Measurements from ENCODE around the gene LRRC57.

- no peak for TF ChIP-seq POLR2A (IDR thresholded peaks at IDR 0.05; ENCODE audit: extremely low read depth, insufficient read length)
- TF ChIP-seq, protein P1, sequence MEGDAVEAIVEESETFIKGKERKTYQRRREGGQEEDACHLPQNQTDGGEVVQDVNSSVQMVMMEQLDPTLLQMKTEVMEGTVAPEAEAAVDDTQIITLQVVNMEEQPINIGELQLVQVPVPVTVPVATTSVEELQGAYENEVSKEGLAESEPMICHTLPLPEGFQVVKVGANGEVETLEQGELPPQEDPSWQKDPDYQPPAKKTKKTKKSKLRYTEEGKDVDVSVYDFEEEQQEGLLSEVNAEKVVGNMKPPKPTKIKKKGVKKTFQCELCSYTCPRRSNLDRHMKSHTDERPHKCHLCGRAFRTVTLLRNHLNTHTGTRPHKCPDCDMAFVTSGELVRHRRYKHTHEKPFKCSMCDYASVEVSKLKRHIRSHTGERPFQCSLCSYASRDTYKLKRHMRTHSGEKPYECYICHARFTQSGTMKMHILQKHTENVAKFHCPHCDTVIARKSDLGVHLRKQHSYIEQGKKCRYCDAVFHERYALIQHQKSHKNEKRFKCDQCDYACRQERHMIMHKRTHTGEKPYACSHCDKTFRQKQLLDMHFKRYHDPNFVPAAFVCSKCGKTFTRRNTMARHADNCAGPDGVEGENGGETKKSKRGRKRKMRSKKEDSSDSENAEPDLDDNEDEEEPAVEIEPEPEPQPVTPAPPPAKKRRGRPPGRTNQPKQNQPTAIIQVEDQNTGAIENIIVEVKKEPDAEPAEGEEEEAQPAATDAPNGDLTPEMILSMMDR (IDR thresholded peaks at IDR 0.05; ENCODE audit: low read depth, low read length) = no peak
- TF ChIP-seq MYC (IDR thresholded peaks at IDR 0.05; ENCODE audit: low read depth, low read length) = no peak
Observed at GRCh38 chr15:42533246-42533645, 15.3 kb downstream of the LRRC57 start.

Data from NB4 (cell line).